Fibroblast of villous mesenchyme (primary cell): ENCODE results near the gene SNED1. TPM values are rescaled to one million over a fixed set of nuclear protein-coding genes. Genes with fewer than 3 reads are reported as not detected.
A peak's percentile ranks its signal among the peaks of the same experiment; 100 is the strongest.

Experiments
- DNase-seq: peaks from one replicate; pipeline ENCODE4 v3.0.0-alpha.2; 2010; ENCODE audit warnings: low read depth
- H3K4me3 ChIP-seq: 2 replicates; pipeline ENCODE4 v1.5.1; 2011; ENCODE audit warnings: low read depth, mild to moderate bottlenecking, low read length
- total RNA-seq: library from RNA; depleted of rRNA; stranded (reverse); fragments of >200 nt; gene quantifications from 2 replicates; pipeline ENCODE4 v1.2.3, GENCODE V29; 2012
- TF ChIP-seq, protein P1 (sequence below): IDR thresholded peaks from 2 replicates; pipeline ENCODE4 v1.5.1; 2012; ENCODE audit warnings: low read depth, mild to moderate bottlenecking, low read length; ENCODE audit not compliant: insufficient read depth

The SNED1 gene
- total RNA-seq, 1 donor, result 6.5 TPM

DNA sequence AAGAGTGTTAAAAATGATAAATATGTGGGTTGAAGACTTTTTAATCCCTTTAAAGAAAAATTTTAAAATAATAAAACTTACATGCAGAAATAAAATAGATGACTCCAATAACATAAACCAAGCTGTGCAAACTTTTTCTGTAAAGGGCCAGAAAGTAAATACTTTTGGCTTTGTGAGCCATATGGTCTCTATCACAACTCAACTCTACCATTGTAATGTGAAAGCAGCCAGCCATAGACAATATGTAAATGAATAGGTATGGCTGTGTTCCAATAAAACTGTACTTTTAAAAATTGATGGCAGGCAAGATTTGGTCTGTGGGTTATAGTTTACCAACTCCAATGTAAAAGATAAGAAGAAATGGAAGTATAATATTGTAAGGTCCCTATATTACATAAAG is 45.2 kb downstream of the SNED1 start:
- TF ChIP-seq, protein P1, sequence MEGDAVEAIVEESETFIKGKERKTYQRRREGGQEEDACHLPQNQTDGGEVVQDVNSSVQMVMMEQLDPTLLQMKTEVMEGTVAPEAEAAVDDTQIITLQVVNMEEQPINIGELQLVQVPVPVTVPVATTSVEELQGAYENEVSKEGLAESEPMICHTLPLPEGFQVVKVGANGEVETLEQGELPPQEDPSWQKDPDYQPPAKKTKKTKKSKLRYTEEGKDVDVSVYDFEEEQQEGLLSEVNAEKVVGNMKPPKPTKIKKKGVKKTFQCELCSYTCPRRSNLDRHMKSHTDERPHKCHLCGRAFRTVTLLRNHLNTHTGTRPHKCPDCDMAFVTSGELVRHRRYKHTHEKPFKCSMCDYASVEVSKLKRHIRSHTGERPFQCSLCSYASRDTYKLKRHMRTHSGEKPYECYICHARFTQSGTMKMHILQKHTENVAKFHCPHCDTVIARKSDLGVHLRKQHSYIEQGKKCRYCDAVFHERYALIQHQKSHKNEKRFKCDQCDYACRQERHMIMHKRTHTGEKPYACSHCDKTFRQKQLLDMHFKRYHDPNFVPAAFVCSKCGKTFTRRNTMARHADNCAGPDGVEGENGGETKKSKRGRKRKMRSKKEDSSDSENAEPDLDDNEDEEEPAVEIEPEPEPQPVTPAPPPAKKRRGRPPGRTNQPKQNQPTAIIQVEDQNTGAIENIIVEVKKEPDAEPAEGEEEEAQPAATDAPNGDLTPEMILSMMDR, result no peak
- H3K4me3 ChIP-seq, result no peak overlapping the region
- no peak for DNase-seq

DNA sequence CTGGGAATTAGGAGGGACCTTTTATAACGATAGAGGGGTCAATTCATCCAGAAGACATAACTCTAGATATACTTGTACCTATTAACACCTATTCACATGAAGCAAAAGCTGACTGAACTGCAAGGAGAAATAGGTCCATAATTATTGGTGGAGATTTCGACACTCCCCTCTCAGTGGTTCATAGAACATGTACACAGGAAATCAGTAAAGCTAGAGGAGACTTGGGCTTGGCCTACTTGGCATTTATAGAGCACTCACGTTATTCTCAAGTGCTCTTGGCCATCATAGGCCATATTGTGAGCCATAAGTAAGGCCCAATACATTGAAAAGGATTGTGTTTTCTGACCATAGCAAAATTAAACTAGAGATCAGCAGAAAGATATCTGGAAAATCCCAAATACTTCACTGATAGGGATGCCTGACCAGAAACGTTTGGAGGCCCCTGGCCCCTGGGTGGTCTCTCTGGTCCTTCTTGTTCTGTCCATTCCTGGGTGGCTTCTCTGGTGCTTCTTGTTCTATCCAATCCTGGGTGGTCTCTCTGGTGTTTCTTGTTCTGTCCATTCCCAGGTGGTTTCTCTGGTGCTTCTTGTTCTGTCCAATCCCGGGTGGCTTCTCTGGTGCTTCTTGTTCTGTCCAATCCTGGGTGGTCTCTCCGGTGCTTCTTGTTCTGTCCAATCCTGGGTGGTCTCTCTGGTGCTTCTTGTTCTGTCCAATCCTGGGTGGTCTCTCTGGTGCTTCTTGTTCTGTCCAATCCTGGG is 49.0 kb downstream of the SNED1 start:
- no peak for DNase-seq
- no peak overlapping the region for H3K4me3 ChIP-seq
- TF ChIP-seq, protein P1, result no peak

DNA sequence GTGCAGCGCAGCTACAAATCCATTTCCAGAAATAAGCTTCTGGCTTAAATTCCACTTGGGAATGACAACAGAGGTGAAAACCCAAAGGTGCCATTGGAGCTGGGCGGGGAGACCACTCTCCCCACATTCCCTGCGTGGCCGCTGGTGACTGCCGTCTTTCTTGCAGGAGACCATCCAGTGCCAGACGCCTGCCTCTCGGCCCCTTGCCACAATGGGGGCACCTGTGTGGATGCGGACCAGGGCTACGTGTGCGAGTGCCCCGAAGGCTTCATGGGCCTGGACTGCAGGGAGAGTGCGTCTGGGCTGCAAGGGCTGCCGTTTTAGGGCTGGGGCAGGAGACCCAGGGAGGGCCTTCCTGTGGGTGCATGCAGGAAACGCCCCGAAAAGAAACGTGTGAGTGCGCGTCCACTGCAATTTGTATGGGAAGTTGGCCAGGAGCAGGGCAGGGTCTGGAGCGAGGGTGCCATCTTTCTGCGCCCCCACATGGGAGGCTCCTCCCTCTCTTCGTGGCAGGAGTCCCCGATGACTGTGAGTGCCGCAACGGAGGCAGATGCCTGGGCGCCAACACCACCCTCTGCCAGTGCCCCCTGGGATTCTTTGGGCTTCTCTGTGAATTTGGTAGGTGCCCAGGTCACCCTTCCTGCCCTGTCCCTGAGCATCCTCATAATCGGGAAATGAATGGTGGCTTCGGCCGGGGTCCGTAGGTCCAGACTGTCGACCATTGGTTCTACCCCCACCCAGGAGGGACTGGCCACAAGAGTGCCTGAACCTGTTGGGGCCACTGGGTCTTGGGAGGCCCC is 49.9 kb downstream of the SNED1 start:
- TF ChIP-seq, protein P1, result no peak
- no peak for DNase-seq
- no peak overlapping the region for H3K4me3 ChIP-seq

DNA sequence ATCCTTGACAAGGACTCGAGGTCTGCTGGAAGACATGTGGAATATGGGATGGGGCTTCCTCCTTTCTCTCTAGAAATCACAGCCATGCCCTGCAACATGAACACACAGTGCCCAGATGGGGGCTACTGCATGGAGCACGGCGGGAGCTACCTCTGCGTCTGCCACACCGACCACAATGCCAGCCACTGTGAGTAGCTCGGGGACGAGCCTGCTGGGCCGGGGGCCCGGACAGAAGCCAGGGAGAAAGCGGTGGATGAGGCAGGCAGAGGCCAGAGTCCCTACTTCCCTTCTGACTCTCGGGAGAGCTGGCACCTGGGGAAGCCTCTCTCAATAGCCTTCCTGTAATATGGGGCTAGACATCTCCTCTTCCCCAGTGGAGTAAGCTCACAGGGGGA is 50.5 kb downstream of the SNED1 start:
- DNase-seq, result no peak
- TF ChIP-seq, protein P1, result no peak
- no peak overlapping the region for H3K4me3 ChIP-seq

DNA sequence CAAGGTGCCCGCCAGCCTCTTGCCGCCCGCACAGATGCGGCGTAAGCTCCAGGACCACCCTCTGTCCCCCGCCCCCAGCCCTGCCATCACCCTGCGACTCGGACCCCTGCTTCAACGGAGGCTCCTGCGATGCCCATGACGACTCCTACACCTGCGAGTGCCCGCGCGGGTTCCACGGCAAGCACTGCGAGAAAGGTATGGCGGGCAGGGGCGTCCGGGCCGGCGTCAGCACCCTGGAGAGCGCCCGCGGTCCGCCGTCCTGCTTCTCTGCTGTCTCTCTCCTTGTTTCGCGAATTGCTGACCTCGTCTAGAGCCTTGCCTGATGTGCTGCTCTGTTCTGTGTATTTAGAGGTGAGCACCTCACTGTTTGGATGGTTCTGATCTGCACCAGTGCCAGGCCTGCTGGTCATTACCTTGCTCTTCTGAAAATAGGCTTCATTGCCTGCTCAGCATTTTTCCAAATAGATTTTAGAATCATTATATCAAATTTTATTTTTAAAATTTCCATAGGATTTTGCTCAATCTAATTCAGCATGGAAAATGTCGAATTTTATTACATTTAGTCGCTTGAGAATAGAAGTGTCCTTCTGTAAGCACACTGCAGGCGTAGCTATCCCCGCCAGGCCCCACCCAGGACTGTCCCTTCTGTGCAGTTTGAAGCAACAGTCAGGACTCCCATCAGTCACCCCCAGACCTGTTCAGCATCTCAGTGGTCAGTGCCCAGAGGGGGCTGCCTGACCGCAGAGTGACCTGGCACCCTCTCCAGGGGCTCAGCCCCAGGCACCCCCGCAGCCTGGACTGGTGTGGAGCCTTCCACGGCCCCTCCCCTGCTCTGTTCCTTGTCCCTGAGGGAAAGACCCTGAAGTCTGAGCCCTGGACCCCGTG is 51.6 kb downstream of the SNED1 start:
- TF ChIP-seq, protein P1, result no peak
- peak; percentile 10 for DNase-seq
- H3K4me3 ChIP-seq, result no peak overlapping the region
